NCI-H2171 (cell line): ENCODE results near the gene CNNM1.

ENCODE experiments used
- DNase-seq: peaks from one replicate; lab custom pipeline; 2025; lab: John Stamatoyannopoulos, UW

CNNM1 gene

GRCh38 chr10:99337901-99338300, 8.7 kb downstream of the CNNM1 start:
- DNase-seq = no peak

GRCh38 chr10:99339077-99339476, 9.9 kb downstream of the CNNM1 start:
- DNase-seq = no peak

- DNase-seq = no peak
Measured at GRCh38 chr10:99339563-99340047, 10.4 kb downstream of the CNNM1 start.

- no peak for DNase-seq
Measured at GRCh38 chr10:99340650-99341049, 11.5 kb downstream of the CNNM1 start.

GRCh38 chr10:99341248-99341647, 12.1 kb downstream of the CNNM1 start:
- DNase-seq = no peak

GRCh38 chr10:99341860-99342490, 12.8 kb downstream of the CNNM1 start:
- no peak for DNase-seq

GRCh38 chr10:99343262-99343661, 14.1 kb downstream of the CNNM1 start:
- DNase-seq = no peak

- no peak for DNase-seq
Measured at GRCh38 chr10:99344715-99345114, 15.6 kb downstream of the CNNM1 start.

GRCh38 chr10:99345350-99345749, 16.2 kb downstream of the CNNM1 start:
- no peak for DNase-seq

GRCh38 chr10:99346247-99346646, 17.1 kb downstream of the CNNM1 start:
- DNase-seq = peak; percentile 53

- no peak for DNase-seq
Measured at GRCh38 chr10:99347672-99348071, 18.5 kb downstream of the CNNM1 start.

GRCh38 chr10:99353182-99353581, 24.0 kb downstream of the CNNM1 start:
- no peak for DNase-seq

- DNase-seq = no peak
Measured at GRCh38 chr10:99357691-99358090, 28.5 kb downstream of the CNNM1 start.

GRCh38 chr10:99358101-99358500, 28.9 kb downstream of the CNNM1 start:
- no peak for DNase-seq

- DNase-seq = no peak
Measured at GRCh38 chr10:99360934-99361333, 31.8 kb downstream of the CNNM1 start.

GRCh38 chr10:99364125-99364524, 35.0 kb downstream of the CNNM1 start:
- no peak for DNase-seq

GRCh38 chr10:99365311-99365710, 36.2 kb downstream of the CNNM1 start:
- DNase-seq = no peak

- DNase-seq = no peak
Measured at GRCh38 chr10:99365736-99366135, 36.6 kb downstream of the CNNM1 start.

- DNase-seq = no peak
Measured at GRCh38 chr10:99366666-99367065, 37.5 kb downstream of the CNNM1 start.

- no peak for DNase-seq
Measured at GRCh38 chr10:99368646-99369045, 39.5 kb downstream of the CNNM1 start.

- DNase-seq = no peak
Measured at GRCh38 chr10:99369126-99369525, 40.0 kb downstream of the CNNM1 start.

GRCh38 chr10:99369551-99369950, 40.4 kb downstream of the CNNM1 start:
- DNase-seq = no peak

- peak; percentile 11 for DNase-seq
Measured at GRCh38 chr10:99370993-99371392, 41.8 kb downstream of the CNNM1 start.

GRCh38 chr10:99372546-99373271, 43.6 kb downstream of the CNNM1 start:
- DNase-seq = no peak
